H9 (cell line): ENCODE measurements around the gene TMEM135. TPM values are rescaled to one million over a fixed set of nuclear protein-coding genes. Genes with fewer than 3 reads are reported as not detected.

ENCODE experiments used
- DNase-seq: peaks from one replicate; pipeline ENCODE4 v3.0.0-alpha.2; 2017
- H2AFZ ChIP-seq: one replicate; pipeline ENCODE4 v1.6.1; 2013; ENCODE audit warnings: mild to moderate bottlenecking, low read length, control low read depth, moderate library complexity
- H2AK5ac ChIP-seq: 2 replicates; pipeline ENCODE4 v1.6.1; 2013; ENCODE audit warnings: low read length, control low read depth, mixed read lengths; ENCODE audit not compliant: insufficient read length
- H2BK120ac ChIP-seq: one replicate; pipeline ENCODE4 v1.6.1; 2013; ENCODE audit warnings: low read depth, mild to moderate bottlenecking, low read length, control low read depth, inconsistent platforms; ENCODE audit not compliant: poor library complexity, severe bottlenecking
- H2BK12ac ChIP-seq: 2 replicates; pipeline ENCODE4 v1.6.1; 2013; ENCODE audit warnings: low read length, control low read depth, mixed read lengths, low read depth; ENCODE audit not compliant: insufficient read length
- H2BK15ac ChIP-seq: 2 replicates; pipeline ENCODE4 v1.6.1; 2013; ENCODE audit warnings: low read depth, low read length, control low read depth
- H2BK20ac ChIP-seq: one replicate; pipeline ENCODE4 v1.6.1; 2013; ENCODE audit warnings: low read depth, mild to moderate bottlenecking, low read length, control low read depth, inconsistent platforms; ENCODE audit not compliant: poor library complexity, severe bottlenecking
- H2BK5ac ChIP-seq: 2 replicates; pipeline ENCODE4 v1.6.1; 2013; ENCODE audit warnings: low read length, control low read depth, mixed read lengths; ENCODE audit not compliant: insufficient read length
- H3K14ac ChIP-seq: 2 replicates; pipeline ENCODE4 v1.6.1; 2013; ENCODE audit warnings: low read length, control low read depth; ENCODE audit not compliant: insufficient read depth
- H3K18ac ChIP-seq: 2 replicates; pipeline ENCODE4 v1.6.1; 2013; ENCODE audit warnings: low read depth, mild to moderate bottlenecking, mixed read lengths, low read length, control low read depth; ENCODE audit not compliant: insufficient read length
- H3K23ac ChIP-seq: 2 replicates; pipeline ENCODE4 v1.6.1; 2013; ENCODE audit warnings: low read length, control low read depth, mixed read lengths, low read depth; ENCODE audit not compliant: insufficient read length
- H3K23me2 ChIP-seq: 2 replicates; pipeline ENCODE4 v1.6.1; 2013; ENCODE audit warnings: low read depth, mild to moderate bottlenecking, mixed read lengths, low read length, control low read depth; ENCODE audit not compliant: insufficient read length, poor library complexity, severe bottlenecking
- H3K27ac ChIP-seq: 2 replicates; pipeline ENCODE4 v1.5.1; 2013; ENCODE audit warnings: low read length, control low read depth, mixed read lengths, low read depth; ENCODE audit not compliant: insufficient read length
- H3K27me3 ChIP-seq: 2 replicates; pipeline ENCODE4 v1.6.1; 2013; ENCODE audit warnings: low read length, control low read depth, inconsistent platforms; ENCODE audit not compliant: insufficient read depth
- H3K4ac ChIP-seq: 2 replicates; pipeline ENCODE4 v1.6.1; 2013; ENCODE audit warnings: low read depth, mild to moderate bottlenecking, control low read depth, inconsistent platforms, low read length, moderate library complexity
- H3K4me1 ChIP-seq: 2 replicates; pipeline ENCODE4 v1.6.1; 2013; ENCODE audit warnings: low read length, control low read depth, inconsistent platforms; ENCODE audit not compliant: insufficient read depth
- H3K4me2 ChIP-seq: 2 replicates; pipeline ENCODE4 v1.6.1; 2013; ENCODE audit warnings: low read length, control low read depth, mixed read lengths; ENCODE audit not compliant: insufficient read length, insufficient read depth
- H3K56ac ChIP-seq: 2 replicates; pipeline ENCODE4 v1.6.1; 2013; ENCODE audit warnings: low read depth, mild to moderate bottlenecking, mixed read lengths, low read length, control low read depth; ENCODE audit not compliant: insufficient read length
- H3K79me1 ChIP-seq: 2 replicates; pipeline ENCODE4 v1.6.1; 2013; ENCODE audit warnings: low read depth, mild to moderate bottlenecking, moderate library complexity, low read length, control low read depth, inconsistent platforms; ENCODE audit not compliant: insufficient read depth, poor library complexity, severe bottlenecking
- H3K79me2 ChIP-seq: 2 replicates; pipeline ENCODE4 v1.6.1; 2013; ENCODE audit warnings: low read length, control low read depth, inconsistent platforms; ENCODE audit not compliant: insufficient read depth
- H3K9ac ChIP-seq: 2 replicates; pipeline ENCODE4 v1.6.1; 2013; ENCODE audit warnings: low read length, control low read depth, mixed read lengths; ENCODE audit not compliant: insufficient read length; ENCODE audit errors: extremely low read depth
- H3K9me3 ChIP-seq: one replicate; pipeline ENCODE4 v1.6.1; 2013; ENCODE audit warnings: low read depth, low read length, inconsistent platforms; ENCODE audit not compliant: control insufficient read depth
- H3T11ph ChIP-seq: one replicate; pipeline ENCODE4 v1.6.1; 2013; ENCODE audit warnings: mild to moderate bottlenecking, low read length, control low read depth, inconsistent platforms
- H4K20me1 ChIP-seq: one replicate; pipeline ENCODE4 v1.6.1; 2013; ENCODE audit not compliant: control insufficient read depth, insufficient read length, insufficient read depth
- H4K5ac ChIP-seq: 2 replicates; pipeline ENCODE4 v1.6.1; 2013; ENCODE audit warnings: low read depth, mild to moderate bottlenecking, mixed read lengths, low read length, control low read depth; ENCODE audit not compliant: insufficient read length
- H4K8ac ChIP-seq: replicated peaks from 2 replicates; pipeline ENCODE4 v1.6.1; 2013; ENCODE audit warnings: low read length, control low read depth, mixed read lengths, low read depth; ENCODE audit not compliant: insufficient read length
- H4K91ac ChIP-seq: 2 replicates; pipeline ENCODE4 v1.6.1; 2013; ENCODE audit warnings: low read depth, mild to moderate bottlenecking, moderate library complexity, mixed read lengths, low read length, control low read depth; ENCODE audit not compliant: insufficient read length
- H3K27ac Mint-ChIP-seq, 3 experiments: 2 replicates in 2 of 3; 3 replicates in 1 of 3; pipeline ENCODE4 v1.8.0; 2020 to 2021; ENCODE audit warnings: mixed read lengths in 3 of 3, mild to moderate bottlenecking in 1 of 3, moderate library complexity in 1 of 3
- H3K27me3 Mint-ChIP-seq: 2 replicates; pipeline ENCODE4 v1.8.0; 2021; ENCODE audit warnings: low read depth, mild to moderate bottlenecking, moderate library complexity, mixed read lengths
- H3K36me3 Mint-ChIP-seq, 3 experiments: 2 replicates in 2 of 3; 3 replicates in 1 of 3; pipeline ENCODE4 v1.8.0; 2020 to 2021; ENCODE audit warnings: low read depth in 3 of 3, mixed read lengths in 3 of 3; ENCODE audit not compliant: insufficient read depth in 1 of 3
- H3K4me1 Mint-ChIP-seq, 2 experiments: 2 replicates each; pipeline ENCODE4 v1.8.0; 2020; ENCODE audit warnings: mixed read lengths in 2 of 2
- H3K4me3 Mint-ChIP-seq, 2 experiments: 2 replicates in 1 of 2; 3 replicates in 1 of 2; pipeline ENCODE4 v1.8.0; 2020 to 2021; ENCODE audit warnings: mild to moderate bottlenecking in 2 of 2, mixed read lengths in 2 of 2, moderate library complexity in 1 of 2
- H3K9me3 Mint-ChIP-seq, 2 experiments: 2 replicates in 1 of 2; 3 replicates in 1 of 2; pipeline ENCODE4 v1.8.0; 2020; ENCODE audit warnings: mild to moderate bottlenecking in 2 of 2, mixed read lengths in 2 of 2, moderate library complexity in 1 of 2
- CTCF ChIP-seq: fragments of 200-600 bp; sonication (generic); conservative IDR thresholded peaks from 3 replicates; pipeline ENCODE4 v1.8.0; 2021; ENCODE audit warnings: antibody characterized with exemption, mild to moderate bottlenecking
- WGBS: extraction: QIAGEN DNeasy Blood & Tissue Kit; methylation state at CpG from one replicate; pipeline ENCODE4 v1.1.7; 2013; ENCODE audit warnings: missing lambda C conversion rate, low lambda C conversion rate, mixed read lengths; ENCODE audit not compliant: insufficient read length; ENCODE audit errors: extremely low coverage; 5-methylcytosine and 5-hydroxymethylcytosine counted together
- total RNA-seq: library from RNA; stranded (reverse); gene quantifications from 2 replicates; pipeline ENCODE4 v1.2.1, GENCODE V29; 2021

TMEM135 gene
- total RNA-seq, 1 experiment from 2014 or later, result 25.2 TPM

DNA sequence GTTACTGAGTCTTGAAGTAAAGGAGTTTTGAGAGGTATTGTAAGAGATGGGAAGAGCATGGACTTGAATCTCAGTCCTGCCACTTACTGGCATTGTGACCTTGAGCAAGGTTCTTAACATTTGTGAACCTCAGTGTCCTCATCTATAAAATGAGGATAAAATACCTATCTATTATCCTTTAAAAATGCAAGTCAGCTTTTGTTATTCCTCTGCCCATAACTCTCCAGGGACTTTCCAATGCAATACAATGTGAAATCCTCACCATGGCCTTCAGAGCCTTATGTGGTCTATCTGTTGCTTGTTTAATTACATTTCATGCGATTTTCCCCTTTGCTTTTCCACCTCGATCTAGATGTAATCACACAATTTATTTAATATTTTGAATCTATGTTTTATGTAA lies 9.1 kb downstream of the TMEM135 start:
- Histone ChIP-seq H3K27ac (no peak overlapping the region), H2AFZ (no peak overlapping the region), H2BK12ac (no peak overlapping the region), H4K5ac (no peak overlapping the region), H3K56ac (no peak overlapping the region), H3K9ac (no peak overlapping the region), H4K20me1 (no peaks in the 10 kb centered on the region), H4K8ac (no peak overlapping the region), H3K23me2 (no peaks in the 10 kb centered on the region), H2BK15ac (no peak overlapping the region), H2BK20ac (no peak overlapping the region), H3K18ac (no peak overlapping the region), H3K14ac (no peak overlapping the region), H3K4me2 (no peak overlapping the region), H3K9me3 (no peaks in the 10 kb centered on the region), H3K23ac (no peak overlapping the region), H3K27me3 (no peaks in the 10 kb centered on the region), H3K79me2 (peaks cover under 1% of the 10 kb centered on the region; the same call in 1 of the 2 replicates), H3T11ph (no peak overlapping the region), H3K79me1 (peaks cover 3% of the 10 kb centered on the region), H4K91ac (no peak overlapping the region), H3K4ac (no peak overlapping the region), H3K4me1 (no peaks in the 10 kb centered on the region; the same call in 1 of the 2 replicates), H2BK120ac (no peak overlapping the region), H2BK5ac (no peak overlapping the region), H2AK5ac (no peak overlapping the region)
- peaks cover 18 to 23% (median 21%) of the 10 kb centered on the region in 3 experiments; a peak in 6 of 7 replicates for H3K36me3 Mint-ChIP-seq
- peaks cover 9 to 10% of the 10 kb centered on the region in 2 experiments for H3K4me1 Mint-ChIP-seq
- no peaks in the 10 kb centered on the region for H3K27me3 Mint-ChIP-seq
- H3K27ac Mint-ChIP-seq, result peak overlapping the region in 1 of 3 experiments; percentile 41; a peak in 2 of 7 replicates
- WGBS, result no CpG with 5 or more reads among the region's 2 CpGs
- H3K9me3 Mint-ChIP-seq, result peaks cover 7 to 11% of the 10 kb centered on the region in 2 experiments; a peak in 4 of 5 replicates
- no peak for DNase-seq
- no peak for TF ChIP-seq CTCF
- H3K4me3 Mint-ChIP-seq, result no peak overlapping the region; a peak in 1 of 5 replicates
